Activated T-cell treated with anti-CD3 and anti-CD28 coated beads, Interleukin-2, amount 50 U/mL, for 1 hour (primary cell): Measurements from ENCODE around the gene MPRIP.

ENCODE experiments used
- DNase-seq: peaks from one replicate; pipeline ENCODE4 v3.0.0-alpha.2; 2020

Gene MPRIP

GRCh38 chr17:17032131-17032692 lies 10.0 kb upstream of the MPRIP start:
- no peak for DNase-seq

GRCh38 chr17:17033466-17033865 lies 8.8 kb upstream of the MPRIP start:
- DNase-seq, result no peak

- DNase-seq, result no peak
Observed at GRCh38 chr17:17034026-17034425, 8.2 kb upstream of the MPRIP start.

GRCh38 chr17:17034496-17035075 lies 7.7 kb upstream of the MPRIP start:
- DNase-seq, result no peak

GRCh38 chr17:17035490-17035889 lies 6.8 kb upstream of the MPRIP start:
- no peak for DNase-seq

GRCh38 chr17:17035920-17036523 lies 6.2 kb upstream of the MPRIP start:
- DNase-seq, result no peak

GRCh38 chr17:17036524-17036998 lies 5.7 kb upstream of the MPRIP start:
- no peak for DNase-seq

GRCh38 chr17:17039911-17040310 lies 2.3 kb upstream of the MPRIP start:
- no peak for DNase-seq

- no peak for DNase-seq
Observed at GRCh38 chr17:17041018-17041521, 1.2 kb upstream of the MPRIP start.

GRCh38 chr17:17041571-17042383 lies 480 bp upstream of the MPRIP start:
- peak; percentile 94 for DNase-seq

- DNase-seq, result peak; percentile 55
Observed at GRCh38 chr17:17042851-17043460, 699 bp downstream of the MPRIP start.

- DNase-seq, result peak; percentile 36
Observed at GRCh38 chr17:17043461-17044271, 1.4 kb downstream of the MPRIP start.

GRCh38 chr17:17044846-17045561 lies 2.7 kb downstream of the MPRIP start:
- DNase-seq, result no peak

GRCh38 chr17:17048106-17048505 lies 5.8 kb downstream of the MPRIP start:
- no peak for DNase-seq

GRCh38 chr17:17050346-17051345 lies 8.4 kb downstream of the MPRIP start:
- no peak for DNase-seq

GRCh38 chr17:17051380-17051779 lies 9.1 kb downstream of the MPRIP start:
- no peak for DNase-seq

- no peak for DNase-seq
Observed at GRCh38 chr17:17051791-17052461, 9.7 kb downstream of the MPRIP start.

- DNase-seq, result no peak
Observed at GRCh38 chr17:17052462-17053221, 10.4 kb downstream of the MPRIP start.
